HG03066 (cell line): Measurements from ENCODE around the gene GALNT12.

Experiments used
- ATAC-seq: cut with Tn5 transposase; IDR thresholded peaks from one replicate; pipeline ENCODE4 v1.9.1; 2021; ENCODE audit warnings: low read depth; ENCODE audit not compliant: unreplicated experiment

GALNT12 gene

DNA sequence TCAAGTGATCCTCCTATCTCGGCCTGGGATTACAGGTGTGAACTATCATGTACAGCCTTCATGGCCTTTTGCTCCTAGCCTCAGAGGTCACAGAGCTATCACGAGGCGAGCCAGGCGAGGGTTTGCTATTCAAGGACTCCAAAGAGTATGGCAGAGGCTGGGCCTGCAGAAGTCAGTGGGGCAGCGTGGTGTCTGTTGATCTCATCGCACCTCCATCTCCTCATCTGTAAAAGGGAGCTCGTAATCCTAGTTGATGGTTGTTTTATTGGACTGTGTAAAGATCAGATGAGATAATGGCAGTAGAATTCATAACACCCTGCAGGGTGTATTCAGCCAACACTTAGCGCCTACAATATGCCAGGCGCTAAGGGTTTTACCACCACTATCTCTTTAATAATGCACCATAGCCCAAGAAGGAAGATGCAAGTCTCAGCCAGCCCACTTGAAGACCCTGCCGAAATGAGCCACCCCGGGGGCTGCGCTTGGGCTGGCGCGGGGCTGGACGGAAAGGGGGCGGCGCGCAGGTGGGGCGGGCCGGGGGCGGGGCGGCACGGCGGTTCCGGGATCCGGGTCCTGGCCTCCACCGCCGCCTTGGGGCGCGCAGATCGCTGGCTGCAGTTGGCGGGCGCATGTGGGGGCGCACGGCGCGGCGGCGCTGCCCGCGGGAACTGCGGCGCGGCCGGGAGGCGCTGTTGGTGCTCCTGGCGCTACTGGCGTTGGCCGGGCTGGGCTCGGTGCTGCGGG lies at the start of gene GALNT12:
Gene GALNT12 (plus strand): TSS at position 601 of the 744 bp plus-strand sequence. CDS start 29 bp downstream, at position 630.
- ATAC-seq, result no peak

GRCh38 chr9:98760231-98760630 lies 47.2 kb upstream of the GALNT12 start:
- ATAC-seq, result no peak

GRCh38 chr9:98763986-98764745 lies 43.3 kb upstream of the GALNT12 start:
- ATAC-seq, result no peak

- no peak for ATAC-seq
Measured at GRCh38 chr9:98765256-98765655, 42.2 kb upstream of the GALNT12 start.

GRCh38 chr9:98766586-98766985 lies 40.9 kb upstream of the GALNT12 start:
- ATAC-seq, result no peak

DNA sequence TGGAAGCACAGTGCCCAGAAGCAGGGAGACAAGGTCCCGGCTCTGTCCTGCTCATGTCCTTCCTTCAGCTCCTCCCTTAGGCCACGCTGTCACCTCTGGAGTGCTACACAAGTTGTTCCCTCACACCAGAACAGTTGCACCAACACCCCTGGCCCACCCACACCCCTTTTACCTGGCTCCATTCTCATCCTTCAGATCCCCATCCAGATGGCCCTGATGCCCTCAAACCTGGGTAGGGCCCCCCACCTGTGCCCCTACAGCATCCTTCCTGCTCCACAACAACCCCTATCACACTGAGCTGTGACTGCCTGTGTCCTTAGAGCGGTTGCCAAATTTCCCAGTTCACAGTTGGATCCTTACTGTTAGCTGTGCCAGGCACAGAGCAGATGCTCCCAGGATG lies 40.3 kb upstream of the GALNT12 start:
- no peak for ATAC-seq

- no peak for ATAC-seq
Measured at GRCh38 chr9:98767915-98768314, 39.6 kb upstream of the GALNT12 start.

DNA sequence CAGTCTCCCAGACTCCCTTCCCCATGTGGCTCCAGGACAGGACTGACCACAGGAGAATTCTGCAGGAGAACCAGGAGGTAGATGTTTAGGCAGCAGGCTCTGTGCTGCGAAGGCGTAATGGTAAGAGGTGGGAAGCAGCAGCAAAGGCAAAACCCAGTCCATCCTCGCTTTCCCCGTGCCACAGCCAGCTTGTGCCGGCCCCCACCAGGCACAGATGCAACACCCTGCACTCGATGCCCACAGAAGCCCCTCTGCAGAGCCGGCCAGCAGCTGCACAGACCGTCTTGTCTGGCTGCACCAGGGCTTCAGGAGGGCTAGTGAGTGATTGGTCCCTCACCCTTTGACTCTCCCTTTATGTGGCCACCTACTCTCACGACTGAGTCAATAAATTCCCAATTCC lies 39.1 kb upstream of the GALNT12 start:
- no peak for ATAC-seq

- no peak for ATAC-seq
Measured at GRCh38 chr9:98770717-98771116, 36.8 kb upstream of the GALNT12 start.

GRCh38 chr9:98771209-98771874 lies 36.1 kb upstream of the GALNT12 start:
- no peak for ATAC-seq

GRCh38 chr9:98772364-98773155 lies 34.9 kb upstream of the GALNT12 start:
- ATAC-seq, result no peak

DNA sequence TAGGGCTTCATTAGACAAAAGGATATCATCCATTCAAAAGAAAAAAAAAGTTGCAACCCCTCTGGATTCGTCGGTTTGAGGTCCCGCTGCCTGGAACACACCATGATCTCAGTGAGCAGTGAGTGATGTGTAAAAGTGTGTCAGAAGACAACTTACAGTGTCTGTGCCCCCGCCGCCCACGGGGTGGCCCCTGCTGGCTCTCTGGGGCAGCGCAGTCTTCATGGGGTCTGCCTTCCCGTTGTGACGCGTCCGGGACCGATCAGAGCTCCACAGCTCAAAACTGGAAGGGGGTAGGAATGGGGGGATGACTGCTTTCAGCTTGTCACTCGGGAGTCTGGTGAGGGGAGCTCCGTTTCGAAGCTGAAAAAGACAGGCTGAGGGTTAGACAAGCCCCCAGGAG lies 33.7 kb upstream of the GALNT12 start:
- no peak for ATAC-seq

DNA sequence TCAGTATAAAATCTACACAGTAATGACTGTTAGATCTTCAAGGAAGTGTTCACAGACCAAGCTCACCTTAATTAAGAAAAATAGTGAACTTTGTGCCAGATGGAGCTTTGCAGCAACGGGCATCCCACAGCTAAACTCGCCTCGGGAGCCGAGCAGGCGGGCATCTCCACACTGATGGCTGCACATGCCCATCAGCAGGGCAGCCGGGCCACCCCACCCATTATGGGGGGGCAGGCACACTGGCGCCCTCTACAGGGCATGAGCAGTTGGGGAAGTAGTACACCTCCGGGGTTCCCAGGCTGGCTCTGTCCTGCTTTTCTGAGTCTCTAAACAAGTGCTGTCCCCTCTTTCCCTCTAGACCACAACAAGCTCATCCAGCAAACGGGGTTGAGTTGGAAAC lies 32.7 kb upstream of the GALNT12 start:
- no peak for ATAC-seq

DNA sequence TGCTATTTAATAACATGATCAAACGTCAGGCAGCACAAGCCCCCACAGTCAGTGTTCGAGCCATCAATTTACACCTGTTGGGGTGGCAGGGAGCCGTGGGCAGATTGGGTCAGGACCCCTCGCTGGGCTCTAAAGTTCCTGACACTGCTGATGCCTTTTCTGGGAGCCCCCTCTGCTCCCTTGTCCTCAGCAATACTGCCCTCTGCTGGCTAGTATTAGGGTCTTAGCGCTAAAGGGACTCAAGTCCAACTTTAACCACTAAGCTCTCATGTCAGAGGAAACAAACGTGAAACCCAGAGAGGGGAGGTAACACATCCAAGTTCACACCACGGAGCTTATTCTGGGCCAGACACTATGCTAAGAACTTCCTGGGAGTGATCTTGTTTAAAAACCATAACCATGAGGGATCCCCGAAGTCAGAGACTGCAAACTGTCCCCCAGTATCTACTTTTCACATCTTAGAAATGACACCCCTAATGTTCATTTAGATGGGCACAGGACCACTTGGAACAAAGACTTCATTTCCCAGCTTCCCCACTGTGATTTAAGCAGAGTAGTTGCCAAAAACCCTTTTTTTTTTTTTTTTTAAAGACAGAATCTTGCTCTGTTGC lies 31.5 kb upstream of the GALNT12 start:
- no peak for ATAC-seq

- no peak for ATAC-seq
Measured at GRCh38 chr9:98777618-98778017, 29.9 kb upstream of the GALNT12 start.

DNA sequence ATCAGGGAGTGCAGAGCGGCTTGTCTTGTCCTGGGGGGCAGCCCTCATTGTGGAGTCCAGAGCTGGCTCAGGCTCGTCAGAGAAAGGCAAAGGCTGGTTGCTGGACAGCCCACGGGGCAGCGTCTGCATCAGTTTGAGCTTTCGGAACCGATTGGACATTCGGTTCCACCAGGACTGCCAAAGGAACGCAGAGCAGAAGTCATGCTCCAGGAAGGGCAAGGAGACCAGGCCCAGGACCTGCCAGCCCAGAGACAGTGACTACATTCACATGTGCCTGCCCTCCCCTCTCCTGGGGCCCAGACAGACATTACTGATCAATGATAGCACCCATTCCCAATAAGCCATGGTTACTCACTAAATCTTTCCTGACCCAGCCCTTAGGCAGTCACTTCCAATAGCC lies 29.2 kb upstream of the GALNT12 start:
- ATAC-seq, result no peak

DNA sequence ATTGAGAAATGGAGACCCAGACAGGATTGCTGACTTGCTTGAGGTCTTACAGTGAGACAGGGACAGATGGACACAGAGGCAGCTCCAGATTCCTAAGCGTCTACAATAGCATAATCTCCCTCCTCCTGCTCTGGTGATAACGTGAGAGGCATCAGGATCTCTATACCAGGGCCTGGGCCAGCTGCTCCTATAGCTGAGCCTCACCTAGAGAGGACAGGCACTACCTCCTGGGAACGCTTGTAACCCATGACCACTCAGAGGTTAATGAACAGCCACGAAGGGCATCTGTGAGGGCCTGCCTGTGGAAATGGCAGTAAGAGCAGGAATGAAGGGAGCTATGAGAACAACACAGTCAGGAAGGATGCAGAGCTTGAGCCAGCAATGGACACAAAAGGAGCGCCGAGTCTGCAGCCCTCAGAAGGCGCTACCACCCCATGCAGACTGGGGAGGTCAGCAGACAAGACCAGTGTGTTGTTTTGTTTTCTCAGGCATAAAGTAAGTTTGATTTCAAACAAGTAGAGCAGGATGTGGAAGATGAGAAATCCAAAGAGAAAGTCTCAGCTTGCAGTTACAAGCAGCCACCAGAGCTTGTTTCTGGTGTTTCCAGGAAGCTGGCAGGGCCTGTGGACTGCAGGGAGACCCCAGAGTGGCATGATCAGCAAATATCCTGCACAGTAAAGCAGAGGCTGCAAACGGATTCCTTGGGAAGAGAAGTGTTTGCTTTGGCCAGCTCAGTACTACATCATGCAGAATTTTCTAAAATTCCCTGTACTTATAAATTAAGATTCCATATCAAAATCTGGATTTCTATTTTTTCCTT lies 28.5 kb upstream of the GALNT12 start:
- ATAC-seq, result no peak

DNA sequence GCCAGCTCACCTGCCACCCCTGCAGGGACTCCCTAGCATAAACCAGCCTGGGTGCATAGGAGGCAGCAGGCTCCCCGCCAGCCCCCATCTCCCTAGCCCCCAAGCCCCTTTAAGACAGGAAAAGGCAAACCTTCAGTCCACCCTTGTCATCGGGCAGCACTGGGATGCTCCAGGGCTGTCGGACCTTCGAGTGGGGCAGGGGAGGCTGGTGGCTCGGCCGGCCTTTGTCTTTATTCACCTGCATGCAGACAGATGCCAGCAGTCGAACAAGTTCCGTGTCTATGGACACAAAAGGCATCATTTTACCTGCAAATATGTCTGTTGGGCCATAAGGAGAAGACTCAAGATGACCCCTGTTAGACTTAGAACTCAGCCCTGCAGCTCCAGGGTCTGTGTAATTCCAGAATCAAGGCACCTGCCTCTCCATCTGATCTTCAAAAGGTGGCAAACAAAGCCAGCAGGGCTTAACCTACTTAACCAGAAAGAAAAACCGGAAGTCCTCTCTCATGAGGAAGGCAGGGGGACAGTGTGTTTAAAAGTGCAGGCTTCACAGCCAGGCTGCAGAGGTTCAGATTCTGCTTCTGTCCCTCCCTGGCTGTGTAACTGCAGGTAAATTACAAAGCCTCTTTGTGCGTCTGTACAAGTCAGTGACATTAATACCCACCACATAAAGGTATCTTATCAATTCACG lies 27.3 kb upstream of the GALNT12 start:
- ATAC-seq, result no peak
